Spinal cord (tissue), 10 donors: Measurements from ENCODE around the gene ELN. TPM values are rescaled to one million over a fixed set of nuclear protein-coding genes. Genes with fewer than 3 reads are reported as not detected.

Source experiments
- DNase-seq, 6 donors: peaks; one replicate each; pipeline versions ENCODE4 v3.0.0 to v3.0.0-alpha.2; 2013 to 2015; ENCODE audit warnings: low spot score in 6 of 6, low read depth in 4 of 6
- H3K27ac ChIP-seq: one replicate; pipeline ENCODE4 v1.5.1; 2013; ENCODE audit warnings: low read depth, low read length, control low read depth
- H3K27me3 ChIP-seq: one replicate; pipeline ENCODE4 v1.6.1; 2013; ENCODE audit warnings: low read length; ENCODE audit not compliant: control insufficient read depth, insufficient read depth
- H3K36me3 ChIP-seq: one replicate; pipeline ENCODE4 v1.6.1; 2013; ENCODE audit warnings: low read length; ENCODE audit not compliant: control insufficient read depth, insufficient read depth
- H3K4me1 ChIP-seq: one replicate; pipeline ENCODE4 v1.6.1; 2013; ENCODE audit warnings: low read length; ENCODE audit not compliant: control insufficient read depth, insufficient read depth
- H3K4me3 ChIP-seq: one replicate; pipeline ENCODE4 v1.5.1; 2013; ENCODE audit warnings: low read depth, low read length, control low read depth
- H3K9me3 ChIP-seq: one replicate; pipeline ENCODE4 v1.6.1; 2013; ENCODE audit warnings: low read length; ENCODE audit not compliant: control insufficient read depth, insufficient read depth
- WGBS: methylation state at CpG from one replicate; pipeline ENCODE4 v1.1.5; 2013; ENCODE audit warnings: missing lambda C conversion rate; ENCODE audit not compliant: insufficient coverage; 5-methylcytosine and 5-hydroxymethylcytosine counted together
- polyA plus RNA-seq, 2 donors: library from polyadenylated mRNA; unstranded; fragments of 120-200 nt; gene quantifications; one replicate each; pipeline ENCODE4 v1.2.1, GENCODE V29; 2013; ENCODE audit not compliant: insufficient read length in 2 of 2
- total RNA-seq, 2 donors: library from RNA; depleted of rRNA in 1 of 2; stranded (reverse); fragments of 120-200 nt in 1 of 2; fragments of >200 nt in 1 of 2; gene quantifications; one replicate each; pipeline versions ENCODE4 v1.2.3 to v1.2.4, GENCODE V29; 2013 to 2014
- donor health status: healthy.

The ELN gene
- total and polyA plus RNA-seq, 4 donors: 114 to 287 (median 197) TPM

GRCh38 chr7:73999664-74000435, 28.1 kb upstream of the ELN start:
- H3K27me3 ChIP-seq: no peaks in the 10 kb centered on the region
- H3K36me3 ChIP-seq: no peaks in the 10 kb centered on the region
- peaks cover 2% of the 10 kb centered on the region for H3K9me3 ChIP-seq
- peak in 1 of 6 donors; percentile 78 for DNase-seq
- H3K27ac ChIP-seq: peak overlapping the region; percentile 67
- peaks cover 17% of the 10 kb centered on the region for H3K4me1 ChIP-seq
- H3K4me3 ChIP-seq: no peak overlapping the region
- WGBS: 30% methylated on average over 2 of the region's 26 CpGs

- Histone ChIP-seq H3K27me3 (no peaks in the 10 kb centered on the region), H3K9me3 (no peaks in the 10 kb centered on the region), H3K4me1 (peaks cover 17% of the 10 kb centered on the region), H3K4me3 (no peak overlapping the region), H3K36me3 (no peaks in the 10 kb centered on the region), H3K27ac (peak overlapping the region; percentile 47)
- no peak for DNase-seq
- WGBS: 90% methylated on average over 15 of the region's 17 CpGs
Observed at GRCh38 chr7:74000489-74001149, 27.4 kb upstream of the ELN start.

- WGBS: 50% methylated on average over 1 of the region's 4 CpGs
Observed at GRCh38 chr7:74001150-74001494, 26.9 kb upstream of the ELN start.

GRCh38 chr7:74002474-74003017, 25.4 kb upstream of the ELN start:
- H3K36me3 ChIP-seq: no peaks in the 10 kb centered on the region
- WGBS: 80% methylated on average over 14 of the region's 16 CpGs

More at GRCh38 chr7:74001150-74001494, 26.9 kb upstream of the ELN start:
- Histone ChIP-seq H3K4me3 (no peak overlapping the region), H3K9me3 (no peaks in the 10 kb centered on the region), H3K4me1 (peaks cover 20% of the 10 kb centered on the region), H3K36me3 (no peaks in the 10 kb centered on the region), H3K27ac (no peak overlapping the region), H3K27me3 (no peaks in the 10 kb centered on the region)
- DNase-seq: no peak

GRCh38 chr7:74003621-74004020, 24.4 kb upstream of the ELN start:
- Histone ChIP-seq H3K4me3 (no peak overlapping the region), H3K27me3 (no peaks in the 10 kb centered on the region), H3K27ac (no peak overlapping the region), H3K4me1 (peaks cover 37% of the 10 kb centered on the region), H3K36me3 (no peaks in the 10 kb centered on the region), H3K9me3 (no peaks in the 10 kb centered on the region)
- WGBS: 61% methylated on average over 8 of the region's 8 CpGs
- no peak for DNase-seq

More at GRCh38 chr7:74002474-74003017, 25.4 kb upstream of the ELN start:
- Histone ChIP-seq H3K9me3 (no peaks in the 10 kb centered on the region), H3K27me3 (no peaks in the 10 kb centered on the region), H3K27ac (no peak overlapping the region), H3K4me1 (peaks cover 35% of the 10 kb centered on the region), H3K4me3 (no peak overlapping the region)
- DNase-seq: no peak

- Histone ChIP-seq H3K36me3 (no peaks in the 10 kb centered on the region), H3K4me3 (no peak overlapping the region), H3K4me1 (peaks cover 25% of the 10 kb centered on the region), H3K9me3 (no peaks in the 10 kb centered on the region), H3K27ac (no peak overlapping the region), H3K27me3 (no peaks in the 10 kb centered on the region)
- WGBS: 66% methylated on average over 5 of the region's 5 CpGs
- DNase-seq: no peak
Observed at GRCh38 chr7:74006032-74006431, 21.9 kb upstream of the ELN start.

- 64% methylated on average over 12 of the region's 12 CpGs for WGBS
- no peaks in the 10 kb centered on the region for H3K27me3 ChIP-seq
- peak overlapping the region; percentile 40 for H3K27ac ChIP-seq
- no peaks in the 10 kb centered on the region for H3K36me3 ChIP-seq
- peak in 2 of 6 donors; percentile 72 to 77 for DNase-seq
- no peaks in the 10 kb centered on the region for H3K9me3 ChIP-seq
- H3K4me3 ChIP-seq: no peak overlapping the region
- H3K4me1 ChIP-seq: peaks cover 25% of the 10 kb centered on the region
Observed at GRCh38 chr7:74006451-74007241, 21.3 kb upstream of the ELN start.

GRCh38 chr7:74007242-74007567, 20.8 kb upstream of the ELN start:
- DNase-seq: no peak
- no peak overlapping the region for H3K27ac ChIP-seq
- H3K4me1 ChIP-seq: peaks cover 25% of the 10 kb centered on the region
- H3K4me3 ChIP-seq: no peak overlapping the region
- H3K9me3 ChIP-seq: no peaks in the 10 kb centered on the region
- H3K36me3 ChIP-seq: no peaks in the 10 kb centered on the region
- no peaks in the 10 kb centered on the region for H3K27me3 ChIP-seq

GRCh38 chr7:74008687-74009086, 19.3 kb upstream of the ELN start:
- 86% methylated on average over 3 of the region's 3 CpGs for WGBS
- Histone ChIP-seq H3K36me3 (peaks cover 6% of the 10 kb centered on the region), H3K9me3 (no peaks in the 10 kb centered on the region), H3K4me3 (no peak overlapping the region), H3K4me1 (peaks cover 34% of the 10 kb centered on the region), H3K27me3 (no peaks in the 10 kb centered on the region), H3K27ac (no peak overlapping the region)
- no peak for DNase-seq
